Gastroesophageal sphincter (tissue), 4 donors: ENCODE data around the gene GSK3B. TPM values are rescaled to one million over a fixed set of nuclear protein-coding genes. Genes with fewer than 3 reads are reported as not detected.

Experiments
- ATAC-seq: fragments of 150-250 bp; one replicate; pipeline ENCODE4 v1.9.1; 2016; ENCODE audit warnings: mild to moderate bottlenecking, moderate library complexity
- H3K27ac ChIP-seq, 4 donors: fragments of 200-600 bp; sonication (generic) in 3 of 4; 1 replicate in 3 of 4; 2 replicates in 1 of 4; pipeline ENCODE4 v1.5.1; 2016 to 2019
- H3K27me3 ChIP-seq: fragments of 200-600 bp; sonication (generic); one replicate; pipeline ENCODE4 v1.5.1; 2019
- H3K36me3 ChIP-seq, 2 donors: fragments of 200-600 bp; sonication (generic); one replicate each; pipeline ENCODE4 v1.5.1; 2019; ENCODE audit warnings: control low read depth in 1 of 2
- H3K4me1 ChIP-seq, 3 donors: fragments of 200-600 bp; sonication (generic); 1 replicate in 2 of 3; 2 replicates in 1 of 3; pipeline ENCODE4 v1.5.1; 2016 to 2019; ENCODE audit warnings: control low read depth in 2 of 3
- H3K4me3 ChIP-seq, 2 donors: fragments of 200-600 bp; sonication (generic); one replicate each; pipeline ENCODE4 v1.5.1; 2019; ENCODE audit warnings: mild to moderate bottlenecking in 1 of 2, moderate library complexity in 1 of 2
- H3K9me3 ChIP-seq, 3 donors: fragments of 200-600 bp; sonication (generic); one replicate each; pipeline ENCODE4 v1.5.1; 2017 to 2019; ENCODE audit warnings: control low read depth in 2 of 3
- EP300 ChIP-seq: sonication (generic); formaldehyde crosslinking; IDR thresholded peaks from one replicate; pipeline ENCODE4 v1.6.1; 2017; ENCODE audit warnings: antibody characterized with exemption, mild to moderate bottlenecking
- POLR2A ChIP-seq, 2 donors: fragments of 450-650 bp; IDR thresholded peaks; one replicate each; pipeline ENCODE4 v1.6.1; 2017; ENCODE audit warnings: antibody characterized with exemption in 2 of 2, mild to moderate bottlenecking in 2 of 2, moderate library complexity in 1 of 2
- POLR2AphosphoS5 ChIP-seq: sonication (generic); formaldehyde crosslinking; IDR thresholded peaks from one replicate; pipeline ENCODE4 v1.6.1; 2017; ENCODE audit warnings: antibody characterized with exemption
- WGBS, 2 donors: methylation state at CpG; one replicate each; pipeline ENCODE4 v1.1.5; 2018; ENCODE audit warnings: low coverage in 1 of 2; 5-methylcytosine and 5-hydroxymethylcytosine counted together
- total RNA-seq, 4 donors: library from RNA; depleted of rRNA; stranded (reverse); fragments of >200 nt; gene quantifications; one replicate each; pipeline ENCODE4 v1.1.0, GENCODE V29; 2016
- TF ChIP-seq, protein P1 (sequence below), 4 experiments: fragments of 200-600 bp in 2 of 4; fragments of 450-650 bp in 2 of 4; sonication (generic) in 1 of 4; IDR thresholded peaks; one replicate each; pipeline ENCODE4 v1.5.1; 2017 to 2019; ENCODE audit warnings: antibody characterized with exemption in 4 of 4, mild to moderate bottlenecking in 2 of 4, moderate library complexity in 2 of 4

Gene GSK3B
- 10 to 100 TPM; 32.7 to 40.6 (median 34.6) TPM for total RNA-seq

DNA sequence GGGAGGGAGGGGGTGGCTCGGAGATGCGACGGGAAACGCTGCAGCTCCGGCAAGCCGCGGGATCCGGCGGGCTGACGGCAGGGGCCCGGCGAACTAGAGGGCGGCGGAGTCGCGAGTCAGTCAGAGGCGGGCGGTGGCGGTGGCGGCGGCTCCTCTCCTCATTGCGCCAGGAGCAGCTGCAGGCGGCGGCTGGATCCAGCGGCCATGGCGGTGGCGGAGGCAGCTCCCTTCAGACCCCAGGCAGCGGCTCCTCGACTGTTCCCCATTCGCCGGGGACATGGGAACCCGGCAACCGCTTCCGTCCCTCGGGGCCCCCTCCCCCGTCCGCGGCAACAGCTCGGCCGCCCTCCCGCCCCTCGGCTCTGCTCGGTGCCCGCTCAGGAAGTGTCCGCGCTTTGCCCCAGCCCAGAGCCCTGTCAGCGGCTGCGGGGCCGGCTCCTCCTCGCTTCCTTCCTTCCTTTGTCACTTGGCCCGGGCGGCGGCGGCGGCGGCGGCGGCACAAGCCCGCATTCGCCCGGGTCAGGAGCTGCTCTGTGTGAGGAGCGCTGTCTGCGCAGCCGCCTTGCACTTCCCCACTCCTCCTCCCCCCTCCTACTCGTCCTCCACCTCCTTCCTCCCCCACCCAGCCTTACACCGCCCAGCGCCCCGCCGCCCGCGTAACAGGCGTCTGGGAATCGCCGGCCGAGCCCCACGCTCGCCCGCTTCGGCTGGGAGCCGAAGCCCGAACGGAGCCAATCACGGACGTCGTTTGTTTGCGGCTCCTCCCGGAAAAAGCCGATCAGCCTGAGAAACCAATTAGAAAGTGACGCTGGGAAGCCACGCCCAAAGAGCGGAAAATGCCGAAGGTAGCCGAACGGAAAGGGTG is at the start of gene GSK3B:
Gene GSK3B (minus strand): TSS at position 537 of the 865 bp plus-strand sequence. CDS start 1,013 bp downstream, outside the sequence.
- ATAC-seq, result peak; percentile 76
- H3K4me3 ChIP-seq, result peak within 1 kb of the TSS; percentile 70 to 91
- peaks cover 0 to under 1% of the 10 kb centered on the region in 2 donors for H3K36me3 ChIP-seq
- H3K9me3 ChIP-seq, result no peaks in the 10 kb centered on the region
- TF ChIP-seq POLR2A (IDR thresholded peaks at IDR 0.05) (peak; percentile 84 to 85), EP300 (no peak), POLR2AphosphoS5 (peak; percentile 90)
- TF ChIP-seq, protein P1, sequence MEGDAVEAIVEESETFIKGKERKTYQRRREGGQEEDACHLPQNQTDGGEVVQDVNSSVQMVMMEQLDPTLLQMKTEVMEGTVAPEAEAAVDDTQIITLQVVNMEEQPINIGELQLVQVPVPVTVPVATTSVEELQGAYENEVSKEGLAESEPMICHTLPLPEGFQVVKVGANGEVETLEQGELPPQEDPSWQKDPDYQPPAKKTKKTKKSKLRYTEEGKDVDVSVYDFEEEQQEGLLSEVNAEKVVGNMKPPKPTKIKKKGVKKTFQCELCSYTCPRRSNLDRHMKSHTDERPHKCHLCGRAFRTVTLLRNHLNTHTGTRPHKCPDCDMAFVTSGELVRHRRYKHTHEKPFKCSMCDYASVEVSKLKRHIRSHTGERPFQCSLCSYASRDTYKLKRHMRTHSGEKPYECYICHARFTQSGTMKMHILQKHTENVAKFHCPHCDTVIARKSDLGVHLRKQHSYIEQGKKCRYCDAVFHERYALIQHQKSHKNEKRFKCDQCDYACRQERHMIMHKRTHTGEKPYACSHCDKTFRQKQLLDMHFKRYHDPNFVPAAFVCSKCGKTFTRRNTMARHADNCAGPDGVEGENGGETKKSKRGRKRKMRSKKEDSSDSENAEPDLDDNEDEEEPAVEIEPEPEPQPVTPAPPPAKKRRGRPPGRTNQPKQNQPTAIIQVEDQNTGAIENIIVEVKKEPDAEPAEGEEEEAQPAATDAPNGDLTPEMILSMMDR (IDR thresholded peaks at IDR 0.05), result no peak
- H3K4me1 ChIP-seq, result peaks cover 3 to 54% (median 14%) of the 10 kb centered on the region in 3 donors
- WGBS, 2 donors, result 0% methylated on average over 6 to 7 of the region's 94 CpGs
- peak within 1 kb of the TSS; percentile 97 to 100 (median 98) for H3K27ac ChIP-seq
- H3K27me3 ChIP-seq, result no peaks in the 10 kb centered on the region

DNA sequence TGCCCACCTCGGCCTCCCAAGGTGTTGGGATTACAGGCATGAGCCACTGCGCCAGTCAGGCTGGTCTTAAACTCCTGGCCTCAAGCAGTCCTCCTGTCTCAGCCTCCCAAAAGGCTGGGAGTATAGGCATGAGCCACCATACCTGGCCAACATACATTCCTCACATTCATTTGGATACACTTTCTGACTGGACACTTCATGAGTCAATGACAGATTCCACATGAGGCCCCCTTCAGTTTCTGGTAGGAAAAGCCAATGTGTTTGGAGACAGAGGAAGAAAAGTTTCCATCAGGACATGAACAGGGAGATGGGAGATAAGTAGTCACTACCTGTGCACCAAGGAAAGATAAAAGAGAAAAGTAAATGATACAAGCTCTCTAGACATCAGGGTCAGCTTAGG is 49.4 kb upstream of the GSK3B start:
- no peaks in the 10 kb centered on the region for H3K9me3 ChIP-seq
- TF ChIP-seq POLR2A (IDR thresholded peaks at IDR 0.05) (no peak), EP300 (no peak), POLR2AphosphoS5 (no peak)
- TF ChIP-seq, protein P1 (IDR thresholded peaks at IDR 0.05), result no peak
- WGBS, 2 donors, result 71 to 93% methylated on average over 1 to 2 of the region's 2 CpGs
- H3K4me3 ChIP-seq, result no peak overlapping the region
- no peaks in the 10 kb centered on the region for H3K27me3 ChIP-seq
- no peaks in the 10 kb centered on the region for H3K4me1 ChIP-seq
- ATAC-seq, result no peak
- no peaks in the 10 kb centered on the region for H3K36me3 ChIP-seq
- no peak overlapping the region for H3K27ac ChIP-seq

DNA sequence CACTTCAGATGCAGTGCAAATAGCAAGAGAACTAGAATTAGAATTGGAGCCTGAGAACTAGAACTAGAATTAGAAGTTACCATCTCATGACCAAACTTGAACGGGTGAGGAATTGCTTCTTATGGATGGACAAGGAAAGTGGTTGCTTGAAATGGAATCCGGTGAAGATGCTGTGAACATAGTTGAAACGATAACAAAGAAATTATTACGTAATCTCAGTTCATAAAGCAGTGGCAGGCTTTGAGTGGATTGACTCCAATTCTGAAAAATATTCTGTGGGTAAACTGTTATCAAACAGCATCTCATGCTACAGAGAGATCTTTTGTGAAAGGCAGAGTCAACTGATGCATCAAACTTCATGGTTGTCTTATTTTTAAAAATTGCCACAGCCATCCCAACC is 48.0 kb upstream of the GSK3B start:
- H3K27ac ChIP-seq, result no peak overlapping the region
- 86 to 100% methylated on average over 4 of the region's 4 CpGs for WGBS, 2 donors
- ATAC-seq, result no peak
- H3K36me3 ChIP-seq, result no peaks in the 10 kb centered on the region
- no peak for TF ChIP-seq POLR2A (IDR thresholded peaks at IDR 0.05)
- TF ChIP-seq, protein P1 (IDR thresholded peaks at IDR 0.05), result no peak
- TF ChIP-seq EP300, result no peak
- TF ChIP-seq POLR2AphosphoS5, result no peak
- H3K4me3 ChIP-seq, result no peak overlapping the region
- H3K27me3 ChIP-seq, result no peaks in the 10 kb centered on the region
- H3K4me1 ChIP-seq, result no peaks in the 10 kb centered on the region
- no peaks in the 10 kb centered on the region for H3K9me3 ChIP-seq

DNA sequence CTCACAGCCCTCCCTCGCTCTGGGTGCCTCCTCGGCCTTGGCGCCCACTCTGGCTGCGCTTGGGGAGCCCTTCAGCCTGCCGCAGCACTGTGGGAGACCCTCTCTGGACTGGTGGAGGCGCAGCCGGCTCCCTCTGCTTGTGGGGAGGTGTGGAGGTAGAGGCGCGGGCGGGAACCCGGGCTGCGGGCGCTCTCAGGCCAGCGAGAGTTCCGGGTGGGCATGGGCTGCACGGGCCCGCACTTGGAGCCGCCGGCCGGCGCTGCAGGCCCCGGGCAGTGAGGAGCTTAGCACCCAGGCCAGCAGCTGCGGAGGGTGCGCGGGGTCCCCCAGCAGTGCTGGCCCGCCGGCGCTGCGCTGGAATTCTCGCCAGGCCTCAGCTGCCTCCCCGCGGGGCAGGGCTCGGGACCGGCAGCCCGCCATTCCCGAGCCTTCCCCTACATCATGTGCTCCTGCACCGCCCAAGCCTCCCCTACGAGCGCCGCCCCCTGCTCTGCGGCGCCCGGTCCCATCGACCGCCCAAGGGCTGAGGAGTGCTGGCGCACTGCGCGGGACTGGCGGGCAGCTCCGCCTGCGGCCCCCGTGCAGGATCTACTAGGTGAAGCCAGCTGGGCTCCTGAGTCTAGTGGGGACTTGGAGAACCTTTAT is 46.0 kb upstream of the GSK3B start:
- WGBS, 2 donors, result 88% methylated on average over 3 of the region's 52 CpGs; no CpG with 5 or more reads in 1 of the 2 donors
- Histone ChIP-seq H3K27me3 (no peaks in the 10 kb centered on the region), H3K4me3 (no peak overlapping the region), H3K9me3 (no peaks in the 10 kb centered on the region), H3K27ac (no peak overlapping the region), H3K4me1 (no peaks in the 10 kb centered on the region), H3K36me3 (no peaks in the 10 kb centered on the region)
- no peak for ATAC-seq
- TF ChIP-seq, protein P1 (IDR thresholded peaks at IDR 0.05), result no peak
- TF ChIP-seq POLR2A (IDR thresholded peaks at IDR 0.05) (no peak), EP300 (no peak), POLR2AphosphoS5 (no peak)
